NCI-H187 (cell line): ENCODE results near the gene UBR2.
"Not testable (repeated sequence)": the region's sequence is repeated elsewhere in the genome, so short reads cannot be mapped to it uniquely, and the experiment has no call there.

Source experiments
- DNase-seq, 2 experiments: peaks; one replicate each; lab custom pipeline; 2025; lab: John Stamatoyannopoulos, UW

Gene UBR2

GRCh38 chr6:42555477-42556457 is 8.1 kb upstream of the UBR2 start:
- DNase-seq = no peak

- DNase-seq = no peak
Measured at GRCh38 chr6:42556462-42556861, 7.4 kb upstream of the UBR2 start.

- DNase-seq = not testable (repeated sequence)
Measured at GRCh38 chr6:42559276-42559675, 4.6 kb upstream of the UBR2 start.

- DNase-seq = no peak
Measured at GRCh38 chr6:42561986-42562385, 1.8 kb upstream of the UBR2 start.

GRCh38 chr6:42562788-42563405 is 932 bp upstream of the UBR2 start:
- no peak for DNase-seq

GRCh38 chr6:42564506-42564825 is 637 bp downstream of the UBR2 start:
- no peak for DNase-seq

- no peak for DNase-seq
Measured at GRCh38 chr6:42565823-42566613, 2.2 kb downstream of the UBR2 start.

GRCh38 chr6:42566614-42567208 is 2.9 kb downstream of the UBR2 start:
- no peak for DNase-seq

- DNase-seq = not testable (repeated sequence)
Measured at GRCh38 chr6:42567237-42567636, 3.4 kb downstream of the UBR2 start.

GRCh38 chr6:42569102-42570028 is 5.5 kb downstream of the UBR2 start:
- no peak for DNase-seq

- DNase-seq = no peak
Measured at GRCh38 chr6:42571611-42572342, 7.9 kb downstream of the UBR2 start.

GRCh38 chr6:42572523-42572922 is 8.7 kb downstream of the UBR2 start:
- DNase-seq = no peak

GRCh38 chr6:42576538-42576937 is 12.7 kb downstream of the UBR2 start:
- DNase-seq = not testable (repeated sequence)

- DNase-seq = no peak
Measured at GRCh38 chr6:42598300-42598699, 34.5 kb downstream of the UBR2 start.

- no peak for DNase-seq
Measured at GRCh38 chr6:42599558-42599957, 35.7 kb downstream of the UBR2 start.

- DNase-seq = no peak
Measured at GRCh38 chr6:42604150-42604549, 40.3 kb downstream of the UBR2 start.

GRCh38 chr6:42604699-42605098 is 40.9 kb downstream of the UBR2 start:
- DNase-seq = not testable (repeated sequence)

GRCh38 chr6:42610416-42610815 is 46.6 kb downstream of the UBR2 start:
- DNase-seq = no peak

- DNase-seq = no peak
Measured at GRCh38 chr6:42615518-42615917, 51.7 kb downstream of the UBR2 start.

GRCh38 chr6:42616716-42617115 is 52.9 kb downstream of the UBR2 start:
- DNase-seq = no peak
